ENCODE measurements around the gene EVA1C.

- TF ChIP-seq POLR2A (IDR thresholded peaks at IDR 0.05) (no peak), POLR2AphosphoS5 (IDR thresholded peaks at IDR 0.05) (no peak)
Observed at GRCh38 chr21:32496568-32496967, 84.1 kb downstream of the EVA1C start.
